ENCODE data around the gene MICALL2.

MICALL2 gene

DNA sequence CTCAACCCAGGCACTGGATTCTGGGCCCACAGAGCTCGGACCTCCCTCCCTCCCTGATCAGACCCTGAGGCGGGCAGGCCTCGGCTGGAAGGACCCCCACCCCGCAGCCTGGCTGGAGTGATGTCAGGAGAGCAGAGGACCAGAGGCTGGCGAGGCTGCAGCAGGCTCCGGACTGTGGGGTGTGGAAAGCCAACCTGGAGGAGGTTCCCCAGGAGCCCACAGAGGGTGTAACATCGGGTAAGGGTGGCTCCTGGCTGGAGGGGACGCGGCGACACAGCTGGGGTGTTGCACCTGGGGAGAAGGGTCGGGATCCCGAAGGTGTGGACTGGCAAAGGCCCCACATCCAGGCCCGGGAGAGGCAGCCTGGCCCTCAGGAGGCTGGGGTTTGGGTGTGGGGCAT lies 8.9 kb upstream of the MICALL2 start:
- no peak for DNase-seq (ENCODE audit: low read depth in 2 of 2)

DNA sequence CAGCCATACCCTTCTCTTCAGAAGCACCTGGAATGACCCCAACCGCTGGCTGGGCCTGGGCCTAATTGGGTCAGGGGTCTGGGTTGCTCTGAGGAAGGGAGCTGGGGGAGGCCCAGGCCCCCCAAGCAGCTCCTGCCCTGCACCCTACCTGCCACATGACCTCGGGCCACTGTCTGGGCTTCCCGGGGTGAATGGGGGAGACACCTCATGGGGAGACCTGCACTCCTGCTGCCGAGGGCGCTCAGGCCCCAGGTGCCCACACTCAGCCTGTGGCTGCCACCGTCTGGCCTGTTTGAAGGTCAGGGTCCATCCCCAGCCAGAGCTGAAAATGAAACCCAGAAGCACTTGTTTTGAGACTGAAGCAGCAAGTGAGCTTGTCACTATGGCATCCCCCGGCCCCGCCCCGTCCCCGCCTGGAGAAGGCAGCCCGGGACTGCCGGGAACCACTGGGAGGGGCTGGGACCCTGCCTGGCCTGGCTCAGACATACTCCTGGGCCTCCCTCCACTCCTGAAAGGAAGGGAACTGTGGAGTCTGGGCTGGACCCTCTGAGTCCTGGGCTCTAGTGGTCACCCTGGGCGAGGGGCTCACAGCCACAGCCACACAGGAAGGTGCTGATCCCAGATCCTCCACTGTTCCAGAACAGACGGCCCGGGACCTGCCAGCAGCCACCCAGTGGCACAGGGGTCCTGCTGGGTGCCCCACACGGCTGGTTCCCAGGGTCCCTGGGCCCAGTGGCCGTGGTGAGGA lies 7.4 kb upstream of the MICALL2 start:
- DNase-seq (ENCODE audit: low read depth in 2 of 2), result no peak

DNA sequence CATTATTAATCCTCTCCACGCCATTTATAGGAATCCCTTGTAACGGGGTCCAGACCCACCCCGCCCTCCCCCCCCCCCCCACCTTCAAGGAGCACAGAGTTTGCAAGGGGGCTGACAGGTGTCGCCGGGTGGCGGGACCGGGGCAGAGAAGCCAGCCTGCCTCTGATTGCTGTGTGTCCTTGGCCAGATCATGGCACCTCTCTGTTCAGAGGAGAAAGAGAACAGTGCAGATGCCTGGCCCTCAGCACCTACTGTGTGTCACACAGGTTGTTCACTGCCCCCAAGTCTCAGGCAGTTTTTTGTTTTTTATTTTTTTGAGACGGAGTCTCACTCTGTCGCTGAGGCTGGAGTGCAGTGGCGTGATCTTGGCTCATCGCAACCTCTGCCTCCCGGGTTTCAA lies 5.4 kb upstream of the MICALL2 start:
- DNase-seq (ENCODE audit: low read depth in 2 of 2), result no peak

DNA sequence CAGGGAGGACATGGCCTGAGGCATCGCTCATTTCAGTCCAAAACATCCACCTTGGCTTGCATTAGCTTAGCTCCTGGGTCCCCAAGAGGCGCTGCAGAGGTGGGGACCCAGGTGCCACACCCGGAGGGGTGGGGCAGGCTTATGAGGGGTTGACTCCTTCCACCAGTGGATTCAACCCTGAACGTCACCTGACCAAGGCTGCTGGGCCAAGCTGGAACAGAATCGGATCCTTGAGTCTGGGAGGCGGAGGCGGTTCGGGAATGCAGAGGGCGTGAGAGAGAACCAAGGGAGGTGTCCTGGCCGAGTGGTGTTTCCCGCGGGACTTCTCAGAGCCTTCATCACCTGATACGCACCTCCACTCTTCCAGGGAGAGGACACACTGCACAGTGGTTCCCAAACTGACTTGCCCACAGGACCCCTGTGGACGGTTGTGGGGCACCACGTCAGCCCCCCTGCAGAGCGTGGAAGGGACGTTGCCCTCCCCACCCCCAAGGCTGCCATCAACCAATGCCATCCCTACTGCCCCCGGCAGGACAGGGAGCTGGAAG lies 4.5 kb upstream of the MICALL2 start:
- DNase-seq (ENCODE audit: low read depth in 2 of 2), result no peak

DNA sequence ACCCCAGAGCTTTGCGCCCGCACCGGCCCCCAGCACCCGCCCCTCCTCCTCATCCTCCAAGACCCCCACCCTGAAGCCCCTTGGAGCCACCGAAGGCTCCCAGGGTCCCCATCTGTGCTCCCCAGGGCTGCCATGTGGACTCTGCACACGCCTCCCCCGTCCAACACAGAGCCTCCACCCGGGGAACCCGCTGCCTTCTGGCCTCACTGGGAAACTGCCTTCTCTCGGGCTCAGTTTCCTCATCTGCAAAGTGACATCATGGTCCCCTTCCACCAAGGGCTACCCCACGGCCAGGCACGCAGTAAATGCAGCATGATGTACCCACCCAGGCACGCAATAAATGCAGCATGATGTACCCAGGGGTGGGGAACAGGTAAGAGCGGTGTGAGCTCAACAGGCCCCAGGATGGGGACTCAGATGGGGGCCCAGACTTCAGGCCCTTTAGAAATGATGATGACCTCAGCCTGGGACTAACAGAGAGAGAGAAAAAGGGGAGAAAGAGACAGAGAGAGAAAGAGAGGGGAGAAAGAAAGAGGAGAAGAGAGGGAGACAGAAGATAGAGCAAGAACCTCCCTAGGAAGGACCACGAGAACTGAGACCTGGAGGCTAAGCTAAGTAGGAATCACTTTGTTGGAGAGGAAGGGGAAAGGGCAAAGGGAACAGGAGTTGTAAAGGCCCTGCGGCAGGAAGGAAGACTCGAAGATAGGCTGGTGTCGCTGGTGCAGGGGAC lies 2.5 kb upstream of the MICALL2 start:
- DNase-seq (ENCODE audit: low read depth in 2 of 2), result no peak

DNA sequence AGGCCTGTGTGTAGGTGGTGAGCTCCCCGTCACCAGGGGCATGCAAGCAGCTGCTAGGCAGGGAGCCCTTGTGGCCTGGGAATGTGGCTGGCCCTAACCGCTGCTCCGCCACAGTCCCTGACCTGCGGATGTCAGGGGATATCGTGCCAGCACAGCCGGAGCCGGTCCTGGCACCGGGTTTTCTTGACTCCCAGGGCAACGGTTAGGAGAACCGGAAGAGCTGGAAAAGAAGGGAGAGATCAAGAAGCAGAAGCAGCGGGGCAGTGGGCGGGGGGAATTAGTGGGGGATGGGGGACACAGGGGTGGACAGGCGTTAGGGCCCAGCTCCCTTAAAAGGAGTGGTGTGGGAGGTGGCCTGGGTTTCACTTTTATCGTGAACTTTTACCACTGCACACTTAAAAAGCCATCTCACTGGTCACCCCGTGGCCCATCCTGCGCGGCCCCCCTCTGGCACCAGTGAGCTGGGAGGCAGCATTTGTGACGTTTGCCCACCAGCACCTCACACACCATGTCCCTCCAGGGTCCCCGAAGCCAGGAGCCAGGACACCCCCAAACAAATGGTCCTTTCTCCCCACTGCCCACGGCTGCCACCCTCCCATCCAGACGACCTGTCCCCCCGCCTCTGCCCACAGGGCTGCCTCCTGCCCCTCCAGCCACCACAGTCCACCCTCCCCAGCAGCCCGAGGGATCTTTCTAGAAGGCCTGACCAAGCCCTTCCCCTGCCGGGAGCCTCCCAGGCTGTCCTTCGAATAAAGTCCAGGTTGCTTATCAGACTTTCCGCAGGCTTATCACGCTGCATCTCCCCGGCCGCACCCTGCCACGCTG lies 1.8 kb upstream of the MICALL2 start:
- no peak for DNase-seq (ENCODE audit: low read depth in 2 of 2)

DNA sequence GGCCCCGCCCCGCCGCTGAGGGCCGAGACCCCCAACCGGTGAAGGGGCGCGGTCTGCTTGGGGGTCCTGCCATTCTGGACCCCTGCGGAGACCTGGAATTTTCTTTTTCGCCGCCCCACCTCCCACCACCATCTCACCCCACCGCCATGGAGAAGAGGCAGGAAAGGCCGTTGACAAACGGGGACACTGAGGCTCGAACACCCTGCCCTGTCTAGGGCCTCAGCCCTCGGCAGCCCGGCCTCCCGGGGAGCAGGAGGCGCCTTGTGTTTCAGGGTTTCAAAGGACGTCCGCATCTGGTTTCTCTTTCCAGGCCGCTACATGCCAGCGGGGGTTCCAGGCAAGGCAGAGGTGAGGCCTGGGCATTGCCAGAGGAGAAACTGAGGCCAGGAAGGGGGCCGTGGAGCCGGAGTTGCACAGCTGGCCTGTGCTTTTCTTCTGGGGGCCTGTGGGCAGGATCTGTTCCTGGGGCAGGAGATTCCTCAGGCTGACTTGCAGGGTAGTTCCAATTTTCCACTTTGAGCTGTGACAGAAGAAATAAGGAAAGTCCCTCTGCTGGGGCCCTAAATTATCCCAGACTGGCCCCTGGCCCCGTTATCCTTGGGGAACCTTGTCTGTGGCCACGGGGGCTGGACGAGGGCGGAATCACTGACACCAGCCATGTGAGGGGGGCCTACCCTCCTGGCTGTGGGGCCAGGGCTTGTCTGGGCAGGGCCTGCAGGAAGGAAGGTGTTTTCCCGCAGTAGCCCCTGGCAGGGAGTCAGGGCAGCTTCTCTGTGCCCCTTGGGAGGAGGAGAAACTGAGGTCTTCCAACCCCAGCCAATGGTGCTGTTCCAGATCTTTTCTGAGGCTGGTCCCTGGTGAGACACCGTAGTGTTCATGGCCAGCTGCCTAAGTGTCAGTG lies 900 bp upstream of the MICALL2 start:
- DNase-seq (ENCODE audit: low read depth in 2 of 2), result no peak

DNA sequence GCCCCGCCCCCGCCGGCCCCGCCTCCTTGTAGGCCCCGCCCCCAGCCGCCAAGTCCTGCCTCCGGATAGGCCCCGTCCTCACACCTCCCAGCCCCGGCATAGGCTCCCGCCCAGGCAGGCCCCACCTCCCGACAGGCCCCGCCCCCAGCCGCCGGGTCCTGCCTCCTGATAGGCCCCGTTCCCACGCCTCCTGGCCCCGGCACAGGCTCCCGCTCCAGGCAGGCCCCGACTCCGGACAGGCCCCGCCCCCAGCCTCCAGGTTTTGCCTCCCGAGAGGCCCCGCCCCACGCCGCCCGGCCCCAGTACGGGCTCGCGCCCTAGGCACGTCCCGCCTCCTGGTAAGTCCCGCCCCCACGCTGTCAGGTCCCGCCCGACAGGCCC lies 232 bp upstream of the MICALL2 start:
- peak; percentile 95 to 98 for DNase-seq (ENCODE audit: low read depth in 2 of 2)

DNA sequence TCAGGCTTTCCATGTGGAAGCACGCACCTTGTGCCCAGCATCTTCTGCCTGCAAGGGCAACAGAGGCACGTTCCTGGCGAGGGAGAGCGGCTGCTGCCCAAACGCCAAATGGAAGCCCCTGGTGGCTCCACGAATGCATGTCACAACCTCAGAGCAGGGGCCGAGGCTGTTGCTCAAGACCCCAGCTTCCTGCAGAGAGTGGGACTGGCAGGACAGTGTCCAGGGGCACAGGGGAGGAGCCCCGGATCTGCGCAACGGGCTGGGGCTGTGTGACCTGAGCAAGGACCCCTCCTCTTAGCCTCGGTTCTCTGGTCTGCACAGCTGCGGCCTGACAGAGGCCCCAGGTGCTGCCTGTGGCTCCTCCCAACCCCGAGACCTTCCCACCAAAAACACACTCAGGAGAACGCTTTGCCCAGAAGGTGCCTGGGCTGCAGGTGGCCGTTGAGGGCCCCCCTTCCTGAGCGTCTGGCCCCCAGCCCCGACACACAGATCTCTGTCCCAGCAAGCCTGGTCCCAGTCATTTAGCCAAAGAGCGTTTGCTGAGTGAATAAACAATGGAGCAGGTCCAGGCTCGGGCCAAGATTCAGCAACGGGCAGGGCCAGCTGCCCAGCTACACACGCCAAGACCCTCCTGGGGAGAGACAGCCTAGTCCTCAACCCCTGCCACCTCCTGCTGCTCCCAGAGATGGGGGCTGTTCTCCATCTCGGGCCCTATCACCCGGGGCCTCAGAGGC lies 1.2 kb downstream of the MICALL2 start:
- DNase-seq (ENCODE audit: low read depth in 2 of 2), result no peak

DNA sequence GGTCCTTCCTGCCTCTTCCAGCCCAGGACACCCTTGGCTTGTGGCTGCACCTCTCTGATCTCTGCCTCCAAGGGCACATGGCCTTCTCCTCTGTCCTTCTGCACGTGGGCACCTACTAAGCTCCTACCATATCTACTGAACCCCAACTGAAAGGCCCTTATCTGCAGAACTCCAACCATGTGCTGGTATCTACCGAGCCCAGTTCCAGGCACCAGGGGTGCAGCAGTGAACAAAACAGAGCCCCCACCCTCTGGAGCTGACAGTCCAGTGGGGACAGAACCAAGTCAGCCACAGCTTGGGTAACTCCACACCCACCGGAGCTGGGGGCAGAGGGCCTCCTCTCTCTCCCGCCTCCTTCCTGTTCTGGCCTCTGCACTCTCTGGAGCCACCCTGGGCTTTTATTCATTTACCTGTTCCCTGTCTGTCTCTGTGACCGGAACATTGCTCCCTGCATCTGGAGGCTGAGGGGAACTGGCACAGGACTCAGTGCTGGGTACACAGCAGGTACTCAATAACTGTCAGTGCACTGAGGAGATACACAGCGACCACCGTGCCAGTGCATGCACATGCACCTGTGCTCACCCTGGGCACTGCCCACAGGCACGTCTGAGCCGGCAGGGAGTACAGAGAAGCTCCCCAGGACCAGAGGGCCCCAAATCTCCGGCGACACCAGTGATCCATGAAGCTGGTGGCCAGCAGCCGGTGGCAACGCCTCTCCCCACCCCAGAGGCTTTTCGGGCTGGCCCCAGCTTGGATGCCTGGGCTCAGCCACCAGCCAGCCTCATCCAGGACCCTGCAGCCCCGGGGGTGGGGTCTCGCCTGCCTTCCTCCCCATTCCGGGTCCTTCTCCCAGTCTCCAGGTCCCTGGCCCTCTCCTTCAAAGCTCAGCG lies 2.0 kb downstream of the MICALL2 start:
- DNase-seq (ENCODE audit: low read depth in 2 of 2), result no peak

DNA sequence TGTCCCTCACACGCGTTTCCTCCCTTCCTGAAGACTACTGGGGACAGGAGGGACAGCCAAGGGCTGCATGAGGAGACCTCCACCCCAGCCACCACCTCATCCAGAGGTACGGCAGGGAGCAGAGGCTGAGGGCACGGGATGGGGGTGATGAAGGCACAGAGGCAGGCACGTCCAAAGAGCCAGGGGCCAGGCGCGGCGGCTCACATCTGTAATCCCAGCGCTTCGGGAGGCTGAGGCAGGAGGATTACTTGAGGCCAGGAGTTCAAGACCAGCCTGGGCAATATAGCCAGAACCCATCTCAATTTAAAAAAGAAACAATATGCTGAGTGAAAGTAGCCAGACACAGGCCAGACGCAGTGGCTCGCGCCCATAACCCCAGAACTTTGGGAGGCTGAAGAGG lies 3.3 kb downstream of the MICALL2 start:
- no peak for DNase-seq (ENCODE audit: low read depth in 2 of 2)

DNA sequence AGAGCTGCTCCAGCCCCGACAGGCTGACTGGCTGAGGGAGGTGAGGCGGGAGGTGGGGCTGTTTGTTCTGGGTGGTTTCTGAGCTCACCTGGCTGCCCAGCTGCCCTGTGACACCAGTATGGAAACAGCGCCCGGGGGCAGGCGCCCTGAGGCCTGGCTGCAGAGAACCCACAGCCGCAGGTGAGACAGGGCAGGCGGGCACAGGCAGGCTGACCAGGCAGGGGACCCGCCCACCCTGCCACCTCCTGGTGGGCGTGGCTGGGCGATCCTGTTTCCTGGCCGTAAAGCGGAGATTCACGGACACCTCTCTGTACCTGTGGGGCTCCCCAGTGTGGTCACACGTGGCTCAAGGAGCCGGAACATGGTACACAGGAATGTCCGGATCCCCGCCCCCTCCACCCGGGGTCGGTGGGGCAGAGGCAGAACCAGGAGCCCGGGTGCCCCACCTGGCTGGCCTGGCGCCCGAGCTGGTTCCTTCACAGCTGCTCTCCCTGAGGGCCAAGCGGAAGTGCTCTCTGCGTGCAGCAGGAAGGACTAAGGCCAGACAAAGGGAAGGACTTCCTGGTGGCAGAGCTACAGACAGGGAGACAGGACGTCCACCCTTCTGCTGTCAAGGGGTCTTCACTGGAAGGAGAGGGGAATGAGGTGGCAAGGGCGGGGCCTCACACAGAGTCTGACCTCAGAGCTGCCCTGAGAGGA lies 3.9 kb downstream of the MICALL2 start:
- no peak for DNase-seq (ENCODE audit: low read depth in 2 of 2)

DNA sequence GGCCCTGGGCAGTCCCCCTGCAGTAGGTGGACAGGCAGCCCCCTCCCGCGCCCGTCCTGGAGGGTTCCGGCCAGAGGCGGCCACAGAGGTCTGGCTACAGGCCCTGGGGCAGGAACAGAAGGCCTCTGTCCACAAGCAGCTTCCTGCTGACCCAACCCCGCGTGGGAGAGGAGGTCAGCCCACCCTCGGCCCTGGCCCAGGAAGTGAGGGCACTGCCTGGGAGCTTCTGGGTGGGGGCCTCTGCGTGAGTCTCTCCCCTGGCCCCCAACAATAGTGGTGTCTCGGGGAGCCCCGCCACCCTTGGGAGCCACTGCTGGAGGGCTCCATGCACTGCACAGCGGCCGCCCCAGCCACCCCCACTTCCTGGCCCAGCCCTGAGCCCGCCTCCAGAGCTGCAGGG lies 4.7 kb downstream of the MICALL2 start:
- DNase-seq (ENCODE audit: low read depth in 2 of 2), result no peak

DNA sequence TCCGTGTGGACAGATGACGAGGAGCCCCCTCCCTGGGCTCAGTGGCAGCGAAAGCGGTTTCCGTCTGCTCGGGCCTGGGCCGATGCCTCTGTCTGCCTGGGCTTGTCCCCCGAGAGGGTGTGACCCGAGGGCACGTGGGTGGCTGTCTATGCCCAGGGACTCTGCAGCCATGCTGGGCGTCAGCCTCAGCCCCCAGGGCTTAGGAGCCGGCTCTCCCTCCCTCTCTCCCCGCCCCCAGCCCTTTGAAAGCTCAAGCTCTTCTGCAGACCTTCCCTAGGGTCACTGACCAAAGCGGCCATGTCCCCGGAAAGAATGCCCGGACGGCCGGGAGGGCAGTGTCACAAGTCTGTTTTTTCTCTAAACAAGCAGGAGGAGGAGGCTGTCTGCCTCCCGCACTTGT lies 7.1 kb downstream of the MICALL2 start:
- no peak for DNase-seq (ENCODE audit: low read depth in 2 of 2)

DNA sequence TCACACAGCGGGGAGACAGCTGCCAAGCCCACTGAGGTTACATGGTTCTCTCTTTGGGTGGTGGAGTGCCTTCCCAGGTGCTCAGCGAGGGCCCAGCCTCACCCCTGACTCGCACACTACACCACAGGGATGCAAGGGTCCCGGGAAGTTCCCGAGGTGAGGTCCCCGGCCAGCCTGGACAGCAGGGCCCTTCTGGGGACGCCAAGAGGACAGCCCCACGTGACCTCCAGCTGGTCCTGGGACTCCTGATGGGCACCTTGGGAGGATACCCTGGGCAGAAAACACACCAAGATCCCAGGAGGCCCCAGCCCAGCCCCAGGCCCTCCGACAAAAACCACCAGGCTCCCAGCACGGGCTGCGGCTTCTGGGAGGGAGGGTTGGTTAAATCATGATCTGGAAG lies 8.3 kb downstream of the MICALL2 start:
- DNase-seq (ENCODE audit: low read depth in 2 of 2), result no peak

DNA sequence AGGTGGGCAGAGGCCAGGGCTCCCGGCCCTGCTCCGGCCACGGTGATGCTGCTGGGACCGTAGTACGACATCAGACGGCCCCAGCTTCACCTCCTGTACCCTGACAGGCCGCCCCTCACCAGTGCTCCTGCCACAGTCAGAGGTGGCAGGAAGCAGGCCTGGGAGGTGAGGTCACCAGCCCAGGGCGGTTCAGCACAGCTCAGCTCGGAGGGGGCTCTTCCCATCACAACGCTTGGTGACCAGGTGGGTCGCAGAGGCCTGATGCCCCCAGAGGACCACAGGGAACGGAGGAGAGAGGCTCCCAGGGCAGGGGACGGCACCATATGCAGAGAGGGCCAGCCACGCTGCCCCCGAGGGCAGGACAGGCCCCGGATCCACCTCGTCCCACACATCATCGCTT lies 8.8 kb downstream of the MICALL2 start:
- no peak for DNase-seq (ENCODE audit: low read depth in 2 of 2)

DNA sequence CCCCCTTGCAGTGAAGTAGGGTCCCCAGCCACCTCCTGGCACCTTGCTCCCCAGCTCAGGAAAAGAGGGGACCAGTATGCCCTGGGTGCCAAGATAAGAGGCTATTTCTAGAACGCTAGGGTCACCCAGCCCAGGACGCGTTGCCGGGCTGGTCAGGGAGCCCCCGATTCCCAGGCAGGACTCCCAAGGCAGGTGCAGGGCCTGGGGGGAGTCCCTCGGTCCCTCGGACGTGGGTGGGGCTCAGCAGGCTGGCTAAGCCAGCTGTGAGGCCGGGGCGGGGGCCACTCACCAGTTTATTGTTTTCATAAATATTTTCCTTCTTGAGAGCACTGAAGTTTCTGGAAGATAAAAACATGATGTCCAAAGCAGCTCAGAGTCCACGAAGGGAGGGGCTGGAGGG lies 9.3 kb downstream of the MICALL2 start:
- no peak for DNase-seq (ENCODE audit: low read depth in 2 of 2)

DNA sequence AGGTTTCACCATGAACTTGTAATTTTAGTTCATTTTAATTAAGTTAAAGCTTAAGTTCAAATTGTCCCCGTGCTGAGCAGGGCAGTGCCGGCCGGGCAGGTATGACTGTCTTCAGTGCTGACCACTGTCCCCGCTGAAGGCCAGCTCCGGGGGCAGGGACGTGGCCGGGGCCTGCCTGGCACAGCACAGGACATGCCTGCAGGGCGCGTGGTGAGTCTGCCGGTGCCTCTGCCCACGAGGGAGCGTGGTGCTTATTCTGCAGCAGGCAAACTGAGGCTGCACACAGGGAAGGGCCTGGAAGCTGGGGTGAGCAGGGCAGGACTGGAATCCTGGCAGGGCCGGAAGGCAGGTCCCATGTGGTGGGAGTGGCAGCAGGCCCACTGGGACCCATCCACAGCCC lies 9.8 kb downstream of the MICALL2 start:
- no peak for DNase-seq (ENCODE audit: low read depth in 2 of 2)

DNA sequence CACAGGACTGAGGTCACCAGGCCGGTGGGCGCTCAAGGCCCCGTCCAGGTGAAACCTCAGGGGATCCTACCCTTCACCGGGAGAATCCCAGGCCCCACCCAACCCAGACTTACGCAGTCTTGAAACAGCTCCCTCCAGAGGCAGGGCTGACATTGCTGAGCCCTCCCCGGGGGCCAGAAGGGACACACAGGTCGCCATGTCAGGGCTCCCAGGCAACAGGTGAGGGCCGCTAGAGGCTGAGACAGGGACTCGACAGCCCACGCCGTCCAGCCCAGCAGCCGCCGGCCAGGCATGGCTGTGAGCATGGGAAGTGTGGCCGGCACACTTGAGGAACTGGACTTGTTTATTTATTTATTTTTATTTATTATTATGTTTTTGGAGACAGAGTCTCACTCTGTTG lies 10.3 kb downstream of the MICALL2 start:
- DNase-seq (ENCODE audit: low read depth in 2 of 2), result no peak
